Suprapubic skin (tissue), 4 donors: Measurements from ENCODE around the gene CCDC137.

Source experiments
- POLR2A ChIP-seq, 2 donors: fragments of 450-650 bp; IDR thresholded peaks; one replicate each; pipeline ENCODE4 v1.6.1; 2017; ENCODE audit warnings: antibody characterized with exemption in 2 of 2, mild to moderate bottlenecking in 2 of 2, moderate library complexity in 2 of 2
- POLR2AphosphoS5 ChIP-seq, 3 donors: sonication (generic); formaldehyde crosslinking; IDR thresholded peaks; one replicate each; pipeline ENCODE4 v1.6.1; 2017; ENCODE audit warnings: antibody characterized with exemption in 3 of 3
- TF ChIP-seq, protein P1 (sequence below), 2 donors: fragments of 200-600 bp in 1 of 2; fragments of 450-650 bp in 1 of 2; sonication (generic) in 1 of 2; IDR thresholded peaks; one replicate each; pipeline ENCODE4 v1.5.1; 2016 to 2019; ENCODE audit warnings: antibody characterized with exemption in 2 of 2, mild to moderate bottlenecking in 1 of 2, moderate library complexity in 1 of 2

- no peak for TF ChIP-seq POLR2AphosphoS5 (IDR thresholded peaks at IDR 0.05)
- TF ChIP-seq, protein P1, sequence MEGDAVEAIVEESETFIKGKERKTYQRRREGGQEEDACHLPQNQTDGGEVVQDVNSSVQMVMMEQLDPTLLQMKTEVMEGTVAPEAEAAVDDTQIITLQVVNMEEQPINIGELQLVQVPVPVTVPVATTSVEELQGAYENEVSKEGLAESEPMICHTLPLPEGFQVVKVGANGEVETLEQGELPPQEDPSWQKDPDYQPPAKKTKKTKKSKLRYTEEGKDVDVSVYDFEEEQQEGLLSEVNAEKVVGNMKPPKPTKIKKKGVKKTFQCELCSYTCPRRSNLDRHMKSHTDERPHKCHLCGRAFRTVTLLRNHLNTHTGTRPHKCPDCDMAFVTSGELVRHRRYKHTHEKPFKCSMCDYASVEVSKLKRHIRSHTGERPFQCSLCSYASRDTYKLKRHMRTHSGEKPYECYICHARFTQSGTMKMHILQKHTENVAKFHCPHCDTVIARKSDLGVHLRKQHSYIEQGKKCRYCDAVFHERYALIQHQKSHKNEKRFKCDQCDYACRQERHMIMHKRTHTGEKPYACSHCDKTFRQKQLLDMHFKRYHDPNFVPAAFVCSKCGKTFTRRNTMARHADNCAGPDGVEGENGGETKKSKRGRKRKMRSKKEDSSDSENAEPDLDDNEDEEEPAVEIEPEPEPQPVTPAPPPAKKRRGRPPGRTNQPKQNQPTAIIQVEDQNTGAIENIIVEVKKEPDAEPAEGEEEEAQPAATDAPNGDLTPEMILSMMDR (IDR thresholded peaks at IDR 0.05), result no peak
- no peak for TF ChIP-seq POLR2A (IDR thresholded peaks at IDR 0.05)
Measured at GRCh38 chr17:81686614-81687013, 20.1 kb downstream of the CCDC137 start.
